Measurements from ENCODE around the gene HNF1B.

DNA sequence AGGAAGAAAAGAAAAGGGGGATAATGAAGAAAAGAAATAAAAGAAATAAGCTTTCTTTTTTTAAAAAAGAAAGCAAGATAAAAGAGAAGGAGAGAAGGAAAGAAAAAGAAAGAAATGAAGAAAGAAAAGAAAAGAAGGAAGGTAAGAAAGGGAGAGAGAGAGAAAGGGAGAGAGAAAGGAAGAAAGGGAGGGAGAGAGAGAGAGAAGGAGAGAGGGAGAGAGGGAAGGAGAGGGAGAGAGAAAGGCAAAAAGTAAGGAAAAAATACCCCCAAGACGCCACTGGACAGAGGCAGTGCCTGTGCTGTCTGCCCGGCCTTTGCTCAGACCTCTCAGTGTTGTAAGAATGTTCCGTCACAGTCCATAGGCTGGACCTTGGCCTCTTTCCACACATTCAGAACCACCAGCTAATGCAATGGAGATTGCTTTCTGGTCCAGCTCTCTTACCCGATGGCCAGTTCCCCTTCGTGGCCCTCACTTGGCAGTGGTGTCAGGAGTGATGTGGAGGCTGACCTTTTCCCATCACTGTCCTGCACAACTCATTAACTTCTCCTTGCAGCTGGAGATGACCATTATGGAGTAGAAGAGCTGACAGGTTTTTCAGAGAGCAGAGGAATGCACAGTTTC is 14.3 kb upstream of the HNF1B start:
- TF ChIP-seq, protein P1, sequence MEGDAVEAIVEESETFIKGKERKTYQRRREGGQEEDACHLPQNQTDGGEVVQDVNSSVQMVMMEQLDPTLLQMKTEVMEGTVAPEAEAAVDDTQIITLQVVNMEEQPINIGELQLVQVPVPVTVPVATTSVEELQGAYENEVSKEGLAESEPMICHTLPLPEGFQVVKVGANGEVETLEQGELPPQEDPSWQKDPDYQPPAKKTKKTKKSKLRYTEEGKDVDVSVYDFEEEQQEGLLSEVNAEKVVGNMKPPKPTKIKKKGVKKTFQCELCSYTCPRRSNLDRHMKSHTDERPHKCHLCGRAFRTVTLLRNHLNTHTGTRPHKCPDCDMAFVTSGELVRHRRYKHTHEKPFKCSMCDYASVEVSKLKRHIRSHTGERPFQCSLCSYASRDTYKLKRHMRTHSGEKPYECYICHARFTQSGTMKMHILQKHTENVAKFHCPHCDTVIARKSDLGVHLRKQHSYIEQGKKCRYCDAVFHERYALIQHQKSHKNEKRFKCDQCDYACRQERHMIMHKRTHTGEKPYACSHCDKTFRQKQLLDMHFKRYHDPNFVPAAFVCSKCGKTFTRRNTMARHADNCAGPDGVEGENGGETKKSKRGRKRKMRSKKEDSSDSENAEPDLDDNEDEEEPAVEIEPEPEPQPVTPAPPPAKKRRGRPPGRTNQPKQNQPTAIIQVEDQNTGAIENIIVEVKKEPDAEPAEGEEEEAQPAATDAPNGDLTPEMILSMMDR (IDR thresholded peaks at IDR 0.05), result no peak
- TF ChIP-seq POLR2A (IDR thresholded peaks at IDR 0.05), result no peak

Data from lower leg skin (tissue), 3 donors.